IPS DF 4.7 (cell line): ENCODE measurements around the gene PDSS1.

Experiments
- DNase-seq: peaks from one replicate; pipeline ENCODE4 v3.0.0-alpha.2; 2013; ENCODE audit warnings: low spot score; ENCODE audit errors: extremely low read depth

PDSS1 gene

GRCh38 chr10:26698909-26699308, 1.4 kb downstream of the PDSS1 start:
- DNase-seq, result no peak

GRCh38 chr10:26699631-26700030, 2.1 kb downstream of the PDSS1 start:
- DNase-seq, result no peak

- no peak for DNase-seq
These were observed 3.6 kb downstream of the PDSS1 start for GRCh38 chr10:26700884-26701630.

GRCh38 chr10:26703096-26703495, 5.6 kb downstream of the PDSS1 start:
- no peak for DNase-seq

GRCh38 chr10:26703974-26704373, 6.5 kb downstream of the PDSS1 start:
- DNase-seq, result no peak

GRCh38 chr10:26706206-26706605, 8.7 kb downstream of the PDSS1 start:
- DNase-seq, result no peak

GRCh38 chr10:26706936-26707335, 9.4 kb downstream of the PDSS1 start:
- DNase-seq, result no peak

GRCh38 chr10:26711324-26711723, 13.8 kb downstream of the PDSS1 start:
- no peak for DNase-seq

- DNase-seq, result no peak
These were observed 17.1 kb downstream of the PDSS1 start for GRCh38 chr10:26714415-26715136.

- DNase-seq, result no peak
These were observed 17.6 kb downstream of the PDSS1 start for GRCh38 chr10:26715137-26715487.

GRCh38 chr10:26717476-26717875, 20.0 kb downstream of the PDSS1 start:
- no peak for DNase-seq

GRCh38 chr10:26721561-26721960, 24.1 kb downstream of the PDSS1 start:
- DNase-seq, result no peak

GRCh38 chr10:26723016-26723415, 25.5 kb downstream of the PDSS1 start:
- DNase-seq, result no peak

GRCh38 chr10:26725837-26726727, 28.6 kb downstream of the PDSS1 start:
- no peak for DNase-seq

- DNase-seq, result no peak
These were observed 29.5 kb downstream of the PDSS1 start for GRCh38 chr10:26727005-26727404.

GRCh38 chr10:26728957-26729356, 31.5 kb downstream of the PDSS1 start:
- no peak for DNase-seq

GRCh38 chr10:26729395-26729794, 31.9 kb downstream of the PDSS1 start:
- DNase-seq, result no peak

- no peak for DNase-seq
These were observed 33.1 kb downstream of the PDSS1 start for GRCh38 chr10:26730552-26730951.

GRCh38 chr10:26733750-26734568, 36.5 kb downstream of the PDSS1 start:
- no peak for DNase-seq

GRCh38 chr10:26735435-26735834, 37.9 kb downstream of the PDSS1 start:
- no peak for DNase-seq

GRCh38 chr10:26737730-26738129, 40.2 kb downstream of the PDSS1 start:
- DNase-seq, result no peak
